Measurements from ENCODE around the gene GCKR.
"Not testable (repeated sequence)": the region's sequence is repeated elsewhere in the genome, so short reads cannot be mapped to it uniquely, and the experiment has no call there.

The GCKR gene

GRCh38 chr2:27527182-27527581 lies 30.5 kb downstream of the GCKR start:
- Histone ChIP-seq H3K36me3 (no peaks in the 10 kb centered on the region), H3K4me3 (ENCODE audit: low read depth in 1 of 2, low read length in 1 of 2) (no peak overlapping the region), H3K9me3 (no peaks in the 10 kb centered on the region)

DNA sequence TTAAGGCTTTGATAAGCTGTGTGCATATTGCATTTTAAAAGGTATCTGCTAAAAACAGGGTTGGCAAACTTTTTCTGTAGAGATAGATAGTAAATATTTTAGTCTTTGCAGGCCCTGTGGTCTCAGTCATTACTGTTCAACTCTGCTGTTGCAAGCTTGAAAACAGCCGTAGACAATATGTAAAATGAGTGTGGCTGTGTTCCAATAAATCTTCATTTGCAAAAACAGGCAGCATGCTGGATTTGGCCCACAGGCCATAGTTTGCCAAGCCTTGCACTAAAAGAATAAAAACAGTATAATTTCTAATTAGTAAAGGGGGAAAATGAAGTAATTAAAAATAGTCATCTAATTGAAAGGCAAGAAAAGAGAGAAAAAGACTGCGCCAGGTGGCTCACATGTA lies 35.3 kb downstream of the GCKR start:
- H3K9me3 ChIP-seq, result no peaks in the 10 kb centered on the region
- no peak overlapping the region for H3K4me3 ChIP-seq (ENCODE audit: low read depth in 1 of 2, low read length in 1 of 2)
- no peak overlapping the region for H3K27ac ChIP-seq
- H3K36me3 ChIP-seq, result no peaks in the 10 kb centered on the region
- no peaks in the 10 kb centered on the region for H3K4me1 ChIP-seq (ENCODE audit: control insufficient read depth in 1 of 2, insufficient read depth in 1 of 2, low read depth in 1 of 2, low read length in 1 of 2)
- H3K27me3 ChIP-seq, result peaks cover 12% of the 10 kb centered on the region
- TF ChIP-seq CTCF (IDR thresholded peaks at IDR 0.05), result no peak

More at GRCh38 chr2:27527182-27527581, 30.5 kb downstream of the GCKR start:
- no peak for TF ChIP-seq CTCF (IDR thresholded peaks at IDR 0.05)
- peaks cover 13% of the 10 kb centered on the region for H3K27me3 ChIP-seq
- no peaks in the 10 kb centered on the region for H3K4me1 ChIP-seq (ENCODE audit: control insufficient read depth in 1 of 2, insufficient read depth in 1 of 2, low read depth in 1 of 2, low read length in 1 of 2)
- H3K27ac ChIP-seq, result no peak overlapping the region

GRCh38 chr2:27537287-27537686 lies 40.6 kb downstream of the GCKR start:
- H3K4me1 ChIP-seq (ENCODE audit: control insufficient read depth in 1 of 2, insufficient read depth in 1 of 2, low read depth in 1 of 2, low read length in 1 of 2), result no peaks in the 10 kb centered on the region
- peaks cover 15% of the 10 kb centered on the region for H3K27me3 ChIP-seq
- no peak for TF ChIP-seq CTCF (IDR thresholded peaks at IDR 0.05)
- H3K36me3 ChIP-seq, result no peaks in the 10 kb centered on the region
- no peak overlapping the region for H3K27ac ChIP-seq
- H3K9me3 ChIP-seq, result no peaks in the 10 kb centered on the region
- no peak overlapping the region for H3K4me3 ChIP-seq (ENCODE audit: low read depth in 1 of 2, low read length in 1 of 2)

DNA sequence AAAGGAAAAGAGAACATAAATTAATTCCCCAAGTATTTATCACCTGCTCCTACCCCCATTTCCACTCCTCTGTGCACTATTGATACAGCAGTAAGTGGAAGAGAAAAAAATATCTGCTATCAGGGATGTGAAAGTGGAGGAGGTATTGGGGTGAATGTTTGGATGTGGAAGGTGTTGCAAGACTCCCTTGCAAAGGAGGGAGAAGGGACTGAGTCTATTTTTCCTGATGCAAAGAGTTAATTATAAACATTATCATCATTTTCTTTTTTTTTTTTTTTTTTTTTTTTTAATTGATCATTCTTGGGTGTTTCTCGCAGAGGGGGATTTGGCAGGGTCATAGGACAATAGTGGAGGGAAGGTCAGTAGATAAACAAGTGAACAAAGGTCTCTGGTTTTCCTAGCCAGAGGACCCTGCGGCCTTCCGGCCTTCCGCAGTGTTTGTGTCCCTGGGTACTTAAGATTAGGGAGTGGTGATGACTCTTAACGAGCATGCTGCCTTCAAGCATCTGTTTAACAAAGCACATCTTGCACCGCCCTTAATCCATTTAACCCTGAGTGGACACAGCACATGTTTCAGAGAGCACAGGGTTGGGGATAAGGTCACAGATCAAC lies 42.3 kb downstream of the GCKR start:
- not testable (repeated sequence) for H3K9me3 ChIP-seq; H3K4me3 ChIP-seq (ENCODE audit: low read depth in 1 of 2, low read length in 1 of 2); H3K4me1 ChIP-seq (ENCODE audit: control insufficient read depth in 1 of 2, insufficient read depth in 1 of 2, low read depth in 1 of 2, low read length in 1 of 2); H3K27ac ChIP-seq; H3K36me3 ChIP-seq
- H3K27me3 ChIP-seq, result peaks cover 15% of the 10 kb centered on the region

GRCh38 chr2:27539649-27540048 lies 43.0 kb downstream of the GCKR start:
- H3K9me3 ChIP-seq; H3K4me3 ChIP-seq (ENCODE audit: low read depth in 1 of 2, low read length in 1 of 2); H3K4me1 ChIP-seq (ENCODE audit: control insufficient read depth in 1 of 2, insufficient read depth in 1 of 2, low read depth in 1 of 2, low read length in 1 of 2); H3K36me3 ChIP-seq; H3K27ac ChIP-seq: not testable (repeated sequence)
- H3K27me3 ChIP-seq, result peaks cover 15% of the 10 kb centered on the region

- Histone ChIP-seq H3K27ac (no peak overlapping the region), H3K36me3 (no peaks in the 10 kb centered on the region), H3K4me3 (ENCODE audit: low read depth in 1 of 2, low read length in 1 of 2) (no peak overlapping the region), H3K9me3 (no peaks in the 10 kb centered on the region), H3K27me3 (no peaks in the 10 kb centered on the region), H3K4me1 (ENCODE audit: control insufficient read depth in 1 of 2, insufficient read depth in 1 of 2, low read depth in 1 of 2, low read length in 1 of 2) (no peaks in the 10 kb centered on the region)
- no peak for TF ChIP-seq CTCF (IDR thresholded peaks at IDR 0.05)
Observed at GRCh38 chr2:27544143-27544821, 47.6 kb downstream of the GCKR start.

All from neutrophil (primary cell).